TTC549 (cell line): ENCODE data around the gene ZNF678.
A peak's percentile ranks its signal among the peaks of the same experiment; 100 is the strongest.

Experiments used
- FAIRE-seq: peaks from 2 replicates; lab custom pipeline; 2012; peaks lifted over from hg19 to GRCh38; lab: Jason Lieb, UNC

The ZNF678 gene

GRCh38 chr1:227563324-227564201 is at the start of gene ZNF678:
ZNF678 (plus strand) TSS chr1:227563556; CDS start chr1:227650992, 87,436 bp downstream.
- FAIRE-seq = peak; percentile 98

DNA sequence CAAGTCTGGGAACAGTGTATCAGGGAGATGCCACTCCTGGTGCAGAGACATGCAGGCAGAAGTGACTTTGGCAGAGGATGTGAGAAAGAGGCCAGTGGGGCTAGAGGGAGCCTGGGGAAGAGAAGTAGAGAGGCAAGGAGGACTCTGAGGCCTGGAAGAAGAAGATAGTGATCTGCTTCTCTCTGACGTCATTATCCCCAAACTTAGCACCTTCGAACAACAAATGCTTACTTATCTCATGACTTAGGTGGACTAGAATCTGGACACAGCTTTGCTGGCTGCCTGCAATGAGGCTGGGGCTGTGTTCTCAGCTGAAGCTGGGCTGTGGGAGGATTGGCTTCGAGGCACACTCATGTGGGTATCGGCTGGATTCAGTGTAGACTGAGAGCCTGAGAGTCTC is 44.5 kb upstream of the ZNF678 start:
- FAIRE-seq = no peak

GRCh38 chr1:227521782-227522181 is 41.6 kb upstream of the ZNF678 start:
- FAIRE-seq = no peak

- no peak for FAIRE-seq
Observed at GRCh38 chr1:227526524-227526923, 36.8 kb upstream of the ZNF678 start.

- FAIRE-seq = no peak
Observed at GRCh38 chr1:227532019-227532619, 31.2 kb upstream of the ZNF678 start.

DNA sequence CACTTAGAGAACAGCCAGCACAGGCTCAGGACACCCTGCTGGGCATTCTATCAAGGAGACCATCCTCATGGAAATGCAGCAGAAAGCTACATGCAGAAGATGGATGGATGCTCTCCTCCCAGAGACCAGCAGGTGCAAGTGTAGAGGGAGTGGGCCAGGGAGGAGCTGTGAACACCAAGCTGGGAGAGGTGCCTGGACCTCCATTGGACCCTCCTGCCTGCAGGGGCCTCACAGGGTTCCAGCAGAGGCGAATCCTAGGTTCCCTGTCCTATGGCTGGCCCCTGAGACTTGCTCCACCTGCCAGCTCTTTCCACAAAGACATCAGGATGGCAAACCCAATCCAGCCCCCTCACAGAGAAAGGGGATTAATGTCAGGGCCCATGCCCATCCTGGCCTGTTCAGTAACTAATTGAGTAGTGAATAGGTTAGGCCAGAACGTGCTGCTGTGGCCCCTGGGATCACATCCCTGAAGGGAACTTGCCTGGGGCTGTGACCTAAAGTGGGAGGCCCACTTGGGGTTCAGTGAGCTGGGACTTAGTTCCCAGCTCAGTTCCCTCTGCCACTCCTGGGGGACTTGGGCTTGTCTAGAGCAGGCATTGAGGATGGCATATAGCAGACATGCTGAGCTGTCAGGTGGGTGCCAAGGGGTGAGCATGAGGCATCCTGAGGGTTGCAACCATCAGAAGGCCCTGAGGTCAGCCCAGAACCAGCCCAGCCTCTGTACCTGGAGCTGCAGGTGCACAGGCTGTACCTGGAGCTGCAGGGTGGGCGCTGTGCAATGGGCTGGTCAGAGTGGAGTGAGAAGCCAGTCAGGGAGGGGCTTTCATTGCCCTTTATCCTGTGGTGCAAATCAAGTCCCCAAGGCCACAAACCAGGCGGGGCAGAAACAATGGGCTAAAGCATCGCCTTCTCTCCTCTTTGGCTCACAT is 22.9 kb upstream of the ZNF678 start:
- no peak for FAIRE-seq

- FAIRE-seq = no peak
Observed at GRCh38 chr1:227541129-227541528, 22.2 kb upstream of the ZNF678 start.

- FAIRE-seq = no peak
Observed at GRCh38 chr1:227541796-227542152, 21.6 kb upstream of the ZNF678 start.

GRCh38 chr1:227542153-227543120 is 20.9 kb upstream of the ZNF678 start:
- FAIRE-seq = no peak

DNA sequence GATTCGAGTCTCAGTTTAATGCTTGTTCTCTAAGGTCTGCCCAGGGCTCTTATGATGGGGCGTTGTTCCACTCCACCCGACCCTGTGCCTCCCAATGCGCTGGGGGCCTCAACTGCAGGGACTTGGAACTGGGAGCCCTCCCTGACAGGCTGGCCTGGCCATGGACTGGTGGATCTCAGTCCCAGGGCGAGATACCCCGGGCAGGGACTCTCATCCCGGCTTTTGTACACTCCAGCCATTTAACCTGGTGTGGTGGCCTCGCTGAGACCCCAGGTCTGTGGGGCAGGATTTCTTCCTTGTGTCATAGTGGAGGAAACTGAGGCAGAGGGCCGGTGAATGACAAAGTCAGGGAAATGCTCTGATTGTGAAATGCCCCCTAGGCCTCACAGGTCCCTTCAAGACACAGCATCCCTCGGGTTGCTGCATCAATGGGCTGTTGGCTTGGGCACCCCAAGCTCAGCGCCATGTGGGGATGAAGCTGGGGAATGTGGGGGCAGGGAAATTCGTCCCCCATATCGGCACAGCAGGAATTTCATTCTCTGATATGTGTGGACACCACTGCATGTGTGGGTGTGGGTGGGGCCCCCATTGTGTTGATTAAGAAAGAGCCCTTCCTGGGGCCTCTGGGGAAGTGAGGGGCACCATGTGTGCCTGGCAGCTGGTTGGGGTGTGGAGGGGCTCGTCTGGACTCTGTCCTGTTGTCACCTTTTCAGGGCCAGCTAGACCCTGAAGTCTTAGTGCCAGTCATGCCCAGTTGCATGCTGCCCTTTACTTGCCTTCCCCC is 19.9 kb upstream of the ZNF678 start:
- no peak for FAIRE-seq

DNA sequence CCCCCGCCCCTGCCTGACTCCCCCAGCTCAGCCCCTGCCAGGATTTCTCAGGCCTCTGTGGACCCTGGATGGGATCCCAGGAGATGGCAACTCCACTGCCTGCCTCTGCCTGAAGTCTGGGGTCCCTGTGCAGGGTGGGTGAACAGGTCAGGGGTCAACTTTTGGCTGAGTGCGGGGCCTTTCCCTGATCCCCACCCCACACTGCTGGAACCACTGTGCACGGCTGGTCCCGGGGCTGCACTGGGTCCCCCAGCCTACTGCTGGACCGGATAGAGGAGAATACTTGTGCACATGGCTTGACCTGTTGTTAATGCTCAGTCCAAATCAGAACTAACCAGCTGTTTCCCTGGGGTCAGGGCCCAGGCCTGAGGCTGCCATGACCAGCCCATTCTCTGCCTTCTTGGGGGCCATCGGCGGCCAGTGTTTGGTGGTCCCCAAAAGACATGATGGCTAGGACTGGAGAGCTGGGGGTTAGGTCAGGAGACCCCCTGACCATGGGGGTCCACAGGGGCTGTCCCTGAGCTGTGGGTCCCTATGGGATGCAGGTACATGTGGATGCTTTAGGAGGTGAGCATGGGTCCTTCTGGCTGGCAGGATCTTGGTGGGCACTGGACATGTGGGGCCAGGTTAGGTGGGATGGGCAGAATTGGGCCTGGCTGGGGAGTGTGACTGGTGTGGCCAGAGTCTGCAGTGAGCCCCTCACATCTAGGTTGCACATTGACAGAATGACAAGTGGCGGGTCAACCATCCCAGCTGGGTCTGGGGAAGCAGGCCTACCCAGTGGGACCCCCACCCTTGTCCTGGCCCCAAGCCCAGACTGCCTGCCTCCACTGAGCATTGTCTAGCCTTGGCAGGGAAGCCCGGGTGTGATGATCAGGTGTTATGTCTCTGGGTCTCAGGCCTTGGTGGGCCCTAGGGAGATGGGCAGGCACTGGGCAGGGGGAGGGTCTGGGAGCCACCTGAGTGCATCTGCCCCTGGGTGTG is 19.0 kb upstream of the ZNF678 start:
- FAIRE-seq = no peak

DNA sequence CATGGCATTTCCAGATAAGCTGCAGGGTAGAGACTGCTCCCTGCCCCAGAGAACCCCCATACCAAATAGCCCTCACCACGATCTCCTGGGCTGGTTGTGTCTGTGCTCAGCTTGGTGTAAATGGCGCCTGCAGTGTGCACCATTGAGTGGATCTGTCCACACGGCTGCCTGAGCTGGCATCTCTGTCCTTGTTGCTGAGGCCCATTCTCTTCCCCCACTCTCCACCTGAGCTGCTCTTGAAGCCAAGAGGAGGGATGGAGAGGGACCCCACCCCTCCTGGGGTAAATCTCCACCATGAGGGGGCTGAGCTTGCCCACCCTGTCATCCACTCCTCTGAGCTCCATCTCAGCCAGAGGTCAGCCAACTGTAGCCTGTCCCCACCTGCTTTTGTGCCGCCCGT is 18.0 kb upstream of the ZNF678 start:
- no peak for FAIRE-seq

DNA sequence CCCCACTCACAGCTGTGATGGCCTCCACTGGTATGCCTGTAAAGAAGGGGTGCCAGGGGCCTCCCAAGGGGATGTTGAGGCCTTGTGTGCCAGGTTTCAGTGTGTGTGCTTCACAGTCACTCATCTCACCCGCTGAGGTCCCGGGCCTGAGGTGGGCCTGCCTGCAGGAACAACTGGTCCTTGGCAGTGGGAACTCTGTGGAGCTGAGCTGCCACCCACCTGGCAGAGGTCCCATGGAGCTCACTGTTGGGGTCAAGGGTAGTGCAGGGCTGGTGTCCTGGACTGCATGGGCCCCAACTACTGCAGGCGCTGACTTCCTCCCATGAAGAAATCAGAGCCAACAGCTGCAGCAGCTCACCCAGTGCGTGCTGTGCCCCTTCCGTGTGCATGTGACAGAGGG is 17.3 kb upstream of the ZNF678 start:
- no peak for FAIRE-seq

DNA sequence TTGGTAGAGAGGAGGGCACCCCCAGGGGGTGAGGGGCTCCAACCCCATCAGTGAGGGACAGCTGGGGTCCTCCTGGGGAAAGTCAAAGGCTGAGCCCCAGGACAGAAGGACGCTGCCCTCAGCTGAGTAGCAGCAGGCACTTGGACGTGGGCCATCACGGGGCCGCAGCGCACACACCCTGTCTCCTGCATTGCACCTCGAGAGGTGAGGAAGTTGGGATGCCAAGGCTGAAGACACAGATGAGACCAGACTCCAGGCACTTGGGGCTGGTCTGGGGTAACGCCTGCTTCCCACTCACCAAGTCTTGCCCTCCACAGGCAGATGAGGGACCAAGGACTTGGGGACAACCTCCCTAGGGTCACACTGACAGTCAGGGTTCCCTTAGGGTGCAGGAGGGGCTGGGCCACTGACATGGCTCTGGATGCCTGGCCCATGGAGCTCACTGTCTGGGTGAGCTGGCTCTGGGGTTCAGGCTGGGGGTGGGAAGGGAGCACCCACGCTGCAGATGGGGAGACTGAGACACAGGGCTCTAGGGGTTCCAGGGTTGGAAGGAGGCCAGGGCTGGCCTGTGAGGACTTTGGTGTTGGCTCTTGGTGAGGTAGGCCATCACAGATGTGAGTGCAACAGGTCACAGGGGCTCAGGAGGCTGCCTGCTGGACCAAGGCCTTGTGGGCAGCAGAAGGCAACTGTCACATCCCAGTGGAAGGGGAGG is 16.6 kb upstream of the ZNF678 start:
- FAIRE-seq = no peak

DNA sequence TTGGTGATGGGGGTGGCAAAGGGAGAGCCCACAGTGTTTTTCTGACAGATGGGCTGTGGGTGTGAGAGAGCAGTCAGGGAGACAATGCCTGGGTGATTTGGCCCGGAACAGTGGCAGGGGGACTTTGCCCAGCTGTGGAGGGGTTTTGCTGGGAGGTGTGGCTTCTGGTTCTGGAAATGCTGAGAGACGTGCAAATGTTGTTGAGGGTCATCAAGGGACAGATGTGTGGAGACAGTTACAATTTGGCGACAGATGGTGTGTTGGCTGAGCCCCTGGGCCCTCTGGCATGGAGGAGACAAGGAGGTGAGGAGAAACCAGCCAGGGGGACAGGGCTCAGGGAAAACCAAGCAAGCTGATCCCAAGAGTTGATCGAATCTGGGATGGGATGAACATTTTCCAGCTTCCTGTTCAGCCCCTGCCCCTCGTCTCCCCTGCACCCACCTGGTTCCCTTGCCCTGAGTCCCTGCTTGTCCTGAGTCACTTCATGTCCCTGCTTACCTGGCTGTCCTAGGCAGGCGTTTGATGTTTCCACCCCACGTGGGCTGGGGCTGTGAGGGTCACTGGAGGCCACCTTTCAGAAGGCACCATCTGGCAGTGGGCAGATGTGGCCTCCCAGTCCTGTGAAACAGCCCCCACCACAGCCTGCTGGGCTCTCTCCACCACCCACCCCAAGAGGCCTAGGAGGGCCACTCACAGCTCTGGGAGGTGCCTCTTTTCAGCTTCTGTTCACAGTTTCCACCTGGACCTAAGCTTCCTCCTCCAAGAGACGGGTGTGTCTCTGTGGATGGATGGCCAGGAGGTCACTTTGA is 15.8 kb upstream of the ZNF678 start:
- no peak for FAIRE-seq

GRCh38 chr1:227548119-227548397 is 15.3 kb upstream of the ZNF678 start:
- no peak for FAIRE-seq

GRCh38 chr1:227548448-227548847 is 14.9 kb upstream of the ZNF678 start:
- no peak for FAIRE-seq

DNA sequence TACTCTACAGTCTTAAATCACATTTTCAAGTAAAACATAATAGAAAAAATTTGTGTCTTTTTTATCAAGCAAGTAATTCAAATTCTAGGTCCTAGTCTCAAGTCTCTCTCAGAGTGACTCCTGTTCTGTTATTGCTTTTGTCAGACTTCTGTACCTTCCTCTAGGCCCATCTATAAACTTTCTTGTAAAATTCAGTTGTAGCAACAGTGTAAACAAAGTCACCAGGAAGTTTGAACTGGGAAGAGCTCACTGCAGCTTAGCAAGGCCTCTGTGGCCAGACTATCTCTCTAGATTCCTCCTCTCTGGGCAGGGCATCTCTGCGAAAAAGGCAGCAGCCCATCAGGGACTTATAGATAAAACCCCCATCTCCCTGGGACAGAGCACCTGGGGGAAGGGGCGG is 13.5 kb upstream of the ZNF678 start:
- no peak for FAIRE-seq
